NCI-H2227 treated with DMSO at 0.1 percent for 48 hours (cell line): ENCODE measurements around the gene IL20.

Experiments used
- DNase-seq: peaks from one replicate; lab custom pipeline; 2025; lab: John Stamatoyannopoulos, UW

Gene IL20, protein sequence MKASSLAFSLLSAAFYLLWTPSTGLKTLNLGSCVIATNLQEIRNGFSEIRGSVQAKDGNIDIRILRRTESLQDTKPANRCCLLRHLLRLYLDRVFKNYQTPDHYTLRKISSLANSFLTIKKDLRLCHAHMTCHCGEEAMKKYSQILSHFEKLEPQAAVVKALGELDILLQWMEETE

DNA sequence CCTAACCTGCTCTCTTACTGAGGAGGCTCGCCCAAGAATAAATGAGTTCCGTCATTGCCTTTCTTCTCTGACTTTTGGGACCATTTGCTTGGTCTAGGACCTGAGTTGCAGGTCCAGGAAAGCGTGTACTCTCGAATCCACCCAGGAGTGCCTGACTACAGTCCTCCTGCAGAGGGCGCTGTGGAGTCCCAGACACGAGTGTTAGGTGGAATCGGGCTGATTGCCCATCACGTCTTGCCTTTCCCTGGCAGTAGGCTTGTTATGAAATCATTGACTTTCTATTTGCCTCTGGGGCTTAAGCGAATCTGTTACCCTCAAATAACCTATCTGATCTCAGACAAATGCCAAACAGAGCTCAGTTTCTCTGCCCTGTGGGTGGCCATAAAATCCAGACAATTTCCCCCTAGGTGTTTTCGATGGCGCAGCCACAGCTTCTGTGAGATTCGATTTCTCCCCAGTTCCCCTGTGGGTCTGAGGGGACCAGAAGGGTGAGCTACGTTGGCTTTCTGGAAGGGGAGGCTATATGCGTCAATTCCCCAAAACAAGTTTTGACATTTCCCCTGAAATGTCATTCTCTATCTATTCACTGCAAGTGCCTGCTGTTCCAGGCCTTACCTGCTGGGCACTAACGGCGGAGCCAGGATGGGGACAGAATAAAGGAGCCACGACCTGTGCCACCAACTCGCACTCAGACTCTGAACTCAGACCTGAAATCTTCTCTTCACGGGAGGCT is at the start of gene IL20:
IL20 (plus strand) TSS at position 685 of the 733 bp plus-strand sequence. CDS start 230 bp downstream, outside the sequence.
- no peak for DNase-seq

DNA sequence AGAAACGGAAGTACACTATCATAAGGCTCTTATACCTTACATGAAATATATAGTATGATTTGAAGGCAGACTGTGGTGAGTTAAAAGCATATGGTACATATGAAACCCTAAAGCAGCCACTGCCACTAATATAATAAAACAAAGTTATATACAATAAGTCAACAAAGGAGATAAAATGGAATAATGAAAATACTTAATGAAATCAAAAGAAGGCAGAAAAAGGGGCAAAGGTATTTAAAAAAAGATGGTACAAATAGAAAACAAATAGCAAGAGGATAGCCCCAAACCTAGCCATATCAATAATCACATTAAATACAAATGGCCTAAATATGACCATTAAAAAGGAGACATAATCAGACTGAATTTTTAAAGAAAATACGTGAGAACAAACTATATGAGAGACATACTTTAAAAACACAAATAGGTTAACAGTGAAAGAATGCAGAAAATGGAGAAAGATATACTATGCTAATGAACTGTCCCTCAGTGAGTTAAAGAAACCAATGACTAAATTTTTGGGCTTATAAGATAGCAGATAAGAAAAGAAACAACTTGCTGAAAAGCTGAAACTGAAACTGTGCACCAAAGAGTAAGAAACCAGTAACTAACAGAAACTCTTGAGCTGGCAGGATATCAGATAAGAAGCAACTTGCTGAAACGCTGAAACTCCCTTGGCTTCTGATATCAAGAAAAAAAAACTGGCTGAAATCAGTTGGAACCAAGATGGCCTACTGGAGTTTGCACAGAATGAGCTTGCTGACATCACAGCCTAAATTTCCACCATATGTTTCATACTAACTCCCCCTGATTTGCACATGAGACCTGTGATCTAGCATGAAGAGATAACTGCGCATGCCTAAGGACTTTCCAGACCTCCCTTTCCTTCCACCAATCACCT is 48.8 kb upstream of the IL20 start:
- no peak for DNase-seq

DNA sequence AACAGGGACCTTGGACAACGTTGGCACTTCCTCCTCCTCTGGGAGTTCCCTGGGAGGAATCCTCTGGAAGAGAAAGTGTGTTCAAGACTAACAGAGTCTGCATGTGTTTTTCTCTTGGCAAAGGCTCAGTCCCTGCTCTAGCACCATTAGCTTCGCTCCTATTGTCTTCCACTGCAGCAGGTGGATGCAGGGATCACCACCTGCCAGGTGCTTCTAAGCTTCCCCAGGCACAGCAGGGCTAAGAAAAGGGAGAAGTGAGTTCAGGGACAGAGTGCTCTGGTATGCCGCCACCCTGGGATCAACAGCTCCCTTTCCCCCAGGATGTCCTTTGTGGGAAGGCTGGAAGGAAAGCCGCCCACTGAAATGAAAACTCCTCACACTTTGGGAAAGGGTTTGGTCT is 43.9 kb upstream of the IL20 start:
- DNase-seq = no peak

GRCh38 chr1:206823727-206824126 is 41.7 kb upstream of the IL20 start:
- no peak for DNase-seq

GRCh38 chr1:206824331-206824730 is 41.1 kb upstream of the IL20 start:
- DNase-seq = no peak

DNA sequence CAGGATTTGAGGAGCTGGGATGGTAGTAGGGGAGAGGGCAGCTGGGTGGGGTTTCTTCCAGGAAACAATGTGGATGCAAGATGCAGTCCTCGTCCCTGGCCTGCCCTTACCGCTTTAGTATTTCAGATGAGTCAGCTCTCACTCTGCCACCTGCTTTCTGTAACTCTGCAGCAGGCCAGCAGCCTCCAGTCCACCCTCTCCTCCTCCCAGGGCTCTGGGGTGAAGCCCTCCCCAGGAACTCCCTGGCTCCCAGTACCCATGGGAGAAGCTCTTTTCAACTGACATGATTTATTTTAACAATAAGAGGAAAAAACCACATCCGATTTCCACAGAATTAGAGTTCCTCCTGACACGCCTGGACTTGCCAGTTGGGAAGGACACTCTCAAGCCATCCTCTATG is 39.0 kb upstream of the IL20 start:
- DNase-seq = no peak

DNA sequence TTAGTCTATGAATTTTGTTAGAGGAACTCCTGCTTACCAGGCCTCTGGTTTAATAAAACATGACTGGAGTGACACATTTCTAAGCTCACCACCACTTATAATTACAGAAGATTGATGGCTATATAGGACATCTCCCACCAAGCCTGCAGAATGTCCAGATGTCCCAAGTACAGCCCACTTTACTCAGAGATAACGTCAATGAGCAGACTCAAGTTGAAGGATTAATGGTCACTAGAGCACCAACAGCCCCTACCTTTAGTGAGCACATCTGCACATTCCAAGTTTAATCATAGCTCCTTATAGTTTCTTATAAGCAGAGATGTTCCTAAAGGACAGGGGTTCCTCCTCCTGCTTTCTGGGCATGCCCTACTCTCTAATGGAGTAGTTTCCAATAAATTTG is 37.4 kb upstream of the IL20 start:
- peak; percentile 19 for DNase-seq

GRCh38 chr1:206828765-206829164 is 36.7 kb upstream of the IL20 start:
- DNase-seq = no peak

DNA sequence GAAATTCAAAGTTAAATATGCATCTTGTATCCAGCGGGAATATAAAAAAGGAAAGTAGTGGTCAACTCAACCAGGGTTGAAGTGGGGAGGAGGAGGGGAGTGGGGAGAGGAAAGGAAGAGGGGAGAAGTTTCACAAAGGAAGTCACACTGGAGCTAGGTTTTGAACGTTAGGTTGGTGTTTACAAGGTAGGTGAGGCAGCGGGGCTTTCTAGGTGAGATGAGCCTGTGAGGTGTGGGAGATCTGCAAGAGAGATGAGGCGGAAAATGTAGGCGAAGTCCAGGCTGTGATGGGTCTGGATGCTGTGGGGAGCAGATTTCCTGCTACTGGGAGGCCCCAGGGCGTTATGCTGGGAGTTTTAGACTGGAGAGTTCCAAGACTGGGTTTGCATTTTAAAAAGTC is 36.1 kb upstream of the IL20 start:
- no peak for DNase-seq

- DNase-seq = no peak
These were observed 35.5 kb upstream of the IL20 start for GRCh38 chr1:206829875-206830274.

GRCh38 chr1:206831650-206832049 is 33.8 kb upstream of the IL20 start:
- DNase-seq = no peak

DNA sequence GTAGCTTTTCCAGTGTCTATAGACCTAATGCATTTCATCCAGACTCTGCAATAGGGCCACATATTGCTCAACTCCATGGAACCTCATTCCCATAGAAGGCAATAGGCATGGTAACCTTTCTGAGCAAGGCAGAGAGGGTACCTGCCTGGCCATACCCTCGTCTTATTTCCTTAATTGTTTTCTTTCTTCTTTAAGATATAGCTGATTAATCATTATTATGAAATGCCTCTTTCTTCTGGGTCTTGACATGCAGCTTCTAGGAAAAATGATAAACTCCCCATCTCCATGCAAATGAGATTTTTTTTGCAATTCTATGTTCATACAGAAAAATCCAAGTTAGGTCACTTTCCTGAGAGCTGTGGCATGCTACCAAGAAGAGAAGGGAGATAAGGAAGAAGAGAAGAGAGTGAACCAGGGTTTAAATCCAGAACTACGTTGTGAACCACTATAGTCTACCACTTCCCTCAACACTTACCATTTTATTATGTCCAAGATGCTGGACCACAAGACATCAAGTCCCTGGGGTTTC is 33.0 kb upstream of the IL20 start:
- no peak for DNase-seq

GRCh38 chr1:206833106-206833680 is 32.2 kb upstream of the IL20 start:
- DNase-seq = no peak

DNA sequence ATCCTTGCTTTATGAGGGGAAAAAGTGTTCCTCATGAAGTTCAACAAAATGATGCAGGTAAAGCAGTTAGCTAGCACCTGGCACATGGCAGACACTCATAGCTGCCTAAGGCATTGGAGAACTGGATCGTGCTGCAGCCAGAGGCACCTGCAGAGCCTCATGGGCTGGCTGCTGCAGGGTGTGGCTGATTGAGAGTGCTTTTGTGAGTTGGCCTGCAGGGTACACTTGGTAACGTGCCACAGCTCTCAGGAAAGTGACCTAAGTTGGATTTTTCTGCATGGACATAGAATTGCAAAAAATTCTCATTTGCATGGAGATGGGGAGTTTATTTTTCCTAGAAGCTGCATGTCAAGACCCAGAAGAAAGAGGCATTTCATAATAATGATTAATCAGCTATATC is 31.6 kb upstream of the IL20 start:
- no peak for DNase-seq

DNA sequence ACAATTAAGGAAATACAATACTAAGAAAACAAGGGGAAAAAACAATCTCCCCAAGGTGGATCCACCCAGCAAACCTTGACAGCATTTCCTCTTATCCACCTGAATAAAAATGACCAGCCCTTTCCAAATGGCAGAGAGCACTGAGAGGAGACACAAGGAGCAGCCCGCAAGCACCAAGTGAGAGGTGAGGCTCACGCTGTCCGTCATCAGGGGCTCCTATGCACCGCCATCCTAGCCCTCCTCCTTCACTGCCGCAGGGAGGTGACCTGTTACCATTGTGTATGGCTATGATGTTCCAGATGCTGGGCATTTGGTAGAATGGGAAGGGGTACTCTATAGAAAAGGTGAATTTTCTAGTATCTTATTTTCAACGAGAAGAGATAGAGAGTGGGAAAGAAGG is 31.2 kb upstream of the IL20 start:
- DNase-seq = no peak

GRCh38 chr1:206834711-206835110 is 30.7 kb upstream of the IL20 start:
- DNase-seq = no peak

DNA sequence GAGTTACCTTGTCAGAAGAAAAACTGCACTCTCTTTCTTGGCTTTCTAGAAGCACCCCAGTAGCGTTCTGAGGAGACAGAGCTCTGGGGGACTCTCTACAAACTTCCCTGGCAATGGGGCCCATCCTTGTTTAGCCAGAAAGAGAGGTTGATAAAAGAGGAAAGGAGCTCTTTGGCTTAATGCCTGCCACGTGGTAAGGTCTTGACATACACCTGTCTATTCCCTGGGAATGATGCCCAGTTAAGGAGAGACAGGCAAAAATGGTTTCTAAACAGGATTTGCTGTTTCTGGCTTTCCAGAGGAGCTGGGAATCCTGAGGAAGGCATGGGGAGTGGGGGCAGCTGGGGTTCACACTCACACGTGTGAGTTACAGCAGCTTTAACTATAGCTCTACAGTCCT is 30.2 kb upstream of the IL20 start:
- no peak for DNase-seq

DNA sequence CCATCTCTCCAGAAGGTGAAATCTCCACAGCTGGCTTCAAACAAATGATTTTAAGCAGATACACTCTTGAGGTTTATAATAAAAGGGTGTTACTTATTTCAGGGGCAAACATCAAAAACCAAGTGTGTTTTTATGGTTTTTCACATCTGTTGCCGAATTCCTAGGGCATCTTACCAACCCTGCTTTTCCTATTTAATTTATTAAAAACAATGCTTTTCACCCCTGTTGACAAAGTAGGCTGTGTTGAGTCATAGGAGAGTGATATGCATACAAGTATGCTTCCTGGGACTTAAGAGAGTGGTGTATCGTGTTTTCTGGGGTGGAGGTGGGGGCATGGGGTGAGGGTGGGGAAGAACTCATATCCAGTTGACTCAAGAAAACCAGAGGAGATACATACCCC is 29.3 kb upstream of the IL20 start:
- no peak for DNase-seq

DNA sequence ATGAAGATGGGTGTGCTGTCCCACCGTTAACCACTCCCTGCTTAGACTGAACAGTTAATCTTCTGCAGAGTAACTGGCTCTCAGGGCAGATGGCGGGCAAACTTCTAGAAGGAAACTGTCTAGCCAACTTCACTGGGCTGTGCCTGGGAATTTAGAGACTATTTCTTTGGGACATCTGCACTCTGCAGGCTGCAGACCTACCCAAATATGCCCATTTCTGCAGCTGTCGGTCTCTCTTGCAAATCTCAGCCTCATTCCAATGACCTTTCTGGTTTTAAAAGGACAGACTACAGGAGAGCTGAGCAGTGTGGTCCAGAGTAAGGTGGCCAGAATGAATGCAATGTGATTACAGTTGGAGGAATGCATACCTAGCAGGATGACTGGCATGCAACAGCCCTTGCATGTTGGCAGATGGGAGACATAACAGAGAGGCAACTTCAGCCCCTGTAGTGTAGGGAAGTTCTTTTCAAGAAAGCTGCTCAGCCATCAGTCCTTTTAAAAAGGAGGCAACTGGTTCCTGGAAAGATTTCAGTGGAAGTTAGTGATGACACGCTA is 26.3 kb upstream of the IL20 start:
- no peak for DNase-seq

DNA sequence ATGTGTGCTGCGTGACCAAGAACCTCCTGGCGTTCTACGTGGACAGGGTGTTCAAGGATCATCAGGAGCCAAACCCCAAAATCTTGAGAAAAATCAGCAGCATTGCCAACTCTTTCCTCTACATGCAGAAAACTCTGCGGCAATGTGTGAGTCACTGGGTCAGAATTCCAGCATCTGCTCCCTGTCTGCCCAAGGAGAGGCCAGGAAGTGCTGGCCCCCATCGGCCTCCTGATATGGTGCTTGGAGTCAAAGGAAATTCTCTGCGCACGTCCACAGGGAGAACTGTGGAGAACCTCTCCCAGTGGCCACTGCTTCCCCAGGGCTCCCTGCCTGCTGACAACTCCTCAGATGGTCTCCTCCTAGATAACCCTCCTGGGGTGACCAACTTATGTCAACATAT is 25.6 kb upstream of the IL20 start:
- no peak for DNase-seq

DNA sequence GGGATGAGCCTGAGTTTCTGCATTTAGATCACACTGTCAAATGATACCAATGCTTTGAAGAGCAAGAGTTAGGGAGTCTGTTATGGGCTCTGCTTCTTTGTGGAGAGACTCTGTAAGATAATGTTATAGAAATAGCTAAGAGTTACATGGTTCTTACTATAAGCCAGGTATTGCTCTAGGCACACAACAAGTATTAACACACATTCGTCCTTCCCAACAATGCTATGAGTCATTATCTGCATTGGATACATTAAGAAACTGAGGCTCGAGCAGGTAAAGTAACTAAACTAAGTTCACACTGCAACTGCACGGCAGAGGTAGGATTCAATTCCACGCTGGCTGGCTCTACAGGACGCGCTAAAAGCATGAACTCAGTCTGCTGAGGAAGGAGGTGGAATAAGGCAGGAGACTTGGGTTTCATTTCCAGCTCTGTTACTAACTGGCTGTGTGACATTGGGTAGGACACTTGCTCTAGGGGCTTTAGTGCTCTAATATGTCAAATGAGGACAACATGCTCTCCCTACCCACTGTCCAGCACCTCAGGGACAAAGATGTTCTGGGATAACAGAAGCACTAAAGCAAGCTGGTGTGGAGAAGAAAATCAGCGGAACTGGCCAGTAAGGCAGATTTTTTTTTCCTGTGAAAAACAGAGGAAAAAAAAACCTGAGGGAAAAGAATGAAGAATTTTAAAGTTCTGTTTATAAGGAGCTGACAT is 23.7 kb upstream of the IL20 start:
- DNase-seq = no peak
